Tongue (tissue), 2 donors: Measurements from ENCODE around the gene SVOP. TPM values are rescaled to one million over a fixed set of nuclear protein-coding genes. Genes with fewer than 3 reads are reported as not detected.
"Not testable (repeated sequence)": the region's sequence is repeated elsewhere in the genome, so short reads cannot be mapped to it uniquely, and the experiment has no call there.

Experiments used
- DNase-seq: peaks from one replicate; pipeline ENCODE4 v3.0.0-alpha.2; 2015
- total RNA-seq: library from RNA; depleted of rRNA; stranded (reverse); fragments of >200 nt; gene quantifications from one replicate; pipeline ENCODE4 v1.2.3, GENCODE V29; 2014

Gene SVOP
- total RNA-seq, 1 donor from 2014 or later = 0.31 TPM

GRCh38 chr12:109029411-109029810 is 8.5 kb upstream of the SVOP start:
- DNase-seq = no peak

GRCh38 chr12:109028624-109029023 is 7.8 kb upstream of the SVOP start:
- DNase-seq = not testable (repeated sequence)

- peak; percentile 1 for DNase-seq
Measured at GRCh38 chr12:109027767-109028166, 6.9 kb upstream of the SVOP start.

DNA sequence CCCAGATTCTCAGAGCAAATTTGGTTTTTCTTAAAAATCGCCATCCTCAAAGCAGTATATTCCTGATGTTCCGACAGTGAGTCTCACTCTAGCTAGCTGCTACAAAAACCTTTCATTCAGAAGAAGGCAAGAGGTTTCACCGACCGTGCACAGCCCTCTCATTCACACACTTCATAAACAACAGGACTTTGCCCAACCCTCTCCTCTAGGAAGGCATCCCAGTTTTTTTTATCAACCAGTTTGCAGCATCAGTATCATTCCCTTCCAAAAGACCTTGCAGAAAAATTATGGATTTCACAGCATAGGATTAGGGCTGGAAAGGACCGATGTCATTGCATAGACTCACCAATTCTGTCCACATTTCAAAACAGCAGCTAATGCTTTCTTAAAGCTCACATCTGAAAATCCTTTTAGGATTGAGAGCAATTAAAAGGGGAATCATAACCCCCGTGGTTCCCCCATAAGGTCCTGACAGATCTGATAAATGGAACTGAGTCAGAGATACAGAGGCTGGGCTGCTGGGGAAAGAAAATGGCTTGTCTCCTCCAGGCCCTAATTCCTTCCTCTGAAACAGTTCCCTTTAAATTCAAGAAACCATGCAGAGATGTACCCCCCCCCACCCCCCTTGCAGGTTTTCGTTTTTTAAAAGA is 597 bp downstream of the SVOP start:
- DNase-seq = no peak

GRCh38 chr12:109018296-109018695 is 2.6 kb downstream of the SVOP start:
- DNase-seq = no peak

- DNase-seq = no peak
Measured at GRCh38 chr12:109016978-109017377, 3.9 kb downstream of the SVOP start.

DNA sequence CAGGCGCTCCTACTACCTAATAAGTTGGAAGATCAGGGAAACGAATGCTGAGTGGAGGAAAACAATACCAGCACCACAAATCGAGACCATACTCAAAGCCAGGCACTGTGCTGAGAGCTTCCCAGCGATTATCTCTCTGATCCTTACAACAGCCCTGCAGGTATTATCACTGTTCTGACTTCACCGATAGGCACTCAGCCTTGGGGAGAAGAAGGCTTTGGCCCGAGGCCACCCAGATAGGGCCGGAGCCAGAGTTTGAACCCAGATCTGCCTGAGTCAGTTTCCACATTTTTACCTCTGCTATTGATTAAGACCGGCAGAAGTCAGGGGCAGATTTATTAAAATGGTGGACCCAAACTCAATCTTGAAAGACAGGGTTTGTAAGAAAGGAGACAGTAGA is 4.9 kb downstream of the SVOP start:
- no peak for DNase-seq

GRCh38 chr12:109014984-109015765 is 5.7 kb downstream of the SVOP start:
- no peak for DNase-seq

GRCh38 chr12:109010259-109010658 is 10.6 kb downstream of the SVOP start:
- no peak for DNase-seq

DNA sequence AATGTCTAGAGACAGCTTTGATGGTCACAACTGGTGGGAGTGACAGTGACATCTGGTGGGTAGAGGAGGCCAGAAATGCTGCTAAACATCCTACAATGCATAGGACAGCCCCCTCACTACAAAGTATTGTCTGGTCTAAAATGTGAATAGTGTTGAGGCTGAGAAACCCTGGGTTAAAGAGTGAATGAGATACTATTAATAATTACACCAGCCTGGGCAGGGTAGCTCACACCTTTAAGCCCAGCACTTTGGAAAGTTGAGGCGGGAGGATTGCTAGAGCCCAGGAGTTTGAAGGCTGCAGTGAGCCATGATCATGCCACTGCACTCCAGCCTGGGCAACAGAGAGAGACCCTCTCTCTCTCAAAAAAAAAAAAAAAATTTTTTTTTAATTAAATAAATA is 11.1 kb downstream of the SVOP start:
- no peak for DNase-seq

GRCh38 chr12:109004017-109004416 is 16.9 kb downstream of the SVOP start:
- no peak for DNase-seq

DNA sequence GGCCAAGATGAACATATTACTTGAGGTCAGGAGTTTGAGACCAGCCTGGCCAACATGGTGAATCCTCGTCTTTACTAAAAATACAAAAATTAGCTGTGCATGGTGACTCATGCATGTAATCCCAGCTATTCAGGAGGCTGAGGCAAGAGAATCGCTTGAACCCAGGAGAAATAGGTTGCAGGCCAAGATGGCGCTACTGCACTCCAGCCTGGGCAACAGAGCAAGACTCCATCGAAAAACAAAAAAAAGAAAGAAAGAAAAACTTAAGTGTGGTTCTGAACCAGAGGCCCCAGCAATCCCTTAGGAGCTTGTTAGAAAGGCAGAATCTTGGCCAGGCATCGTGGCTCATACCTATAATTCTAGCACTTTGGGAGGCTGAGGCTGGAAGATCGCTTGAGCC is 24.5 kb downstream of the SVOP start:
- DNase-seq = no peak

DNA sequence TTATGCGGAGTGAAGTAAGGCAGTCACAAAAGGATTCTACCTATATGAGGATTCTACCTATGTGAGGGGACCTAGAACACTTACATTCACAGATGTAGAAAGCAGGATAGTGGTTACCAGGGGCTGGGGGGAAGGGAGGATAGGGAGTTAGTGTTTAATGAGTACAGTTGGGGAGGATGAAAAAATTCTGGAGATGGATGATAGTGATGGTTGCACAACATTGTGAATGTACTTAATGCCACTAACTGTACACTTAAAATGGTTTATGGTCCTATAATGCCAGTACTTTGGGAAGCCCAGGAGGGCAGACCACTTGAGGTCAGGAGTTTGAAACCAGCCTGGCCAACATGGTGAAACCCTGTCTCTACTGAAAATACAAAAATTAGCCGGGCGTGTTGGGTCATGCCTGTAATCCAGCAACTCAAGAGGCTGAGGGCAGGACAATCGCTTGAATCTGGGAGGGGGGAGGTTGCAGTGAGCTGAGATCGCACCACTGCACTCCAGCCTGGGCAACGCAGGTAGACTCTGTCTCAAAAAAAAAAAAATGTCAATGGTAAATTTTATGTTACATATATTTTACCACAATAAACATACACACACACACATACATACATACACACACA is 25.4 kb downstream of the SVOP start:
- DNase-seq = no peak

GRCh38 chr12:108990103-108990502 is 30.8 kb downstream of the SVOP start:
- not testable (repeated sequence) for DNase-seq

- no peak for DNase-seq
Measured at GRCh38 chr12:108989376-108989775, 31.5 kb downstream of the SVOP start.

- no peak for DNase-seq
Measured at GRCh38 chr12:108985750-108986149, 35.1 kb downstream of the SVOP start.

DNA sequence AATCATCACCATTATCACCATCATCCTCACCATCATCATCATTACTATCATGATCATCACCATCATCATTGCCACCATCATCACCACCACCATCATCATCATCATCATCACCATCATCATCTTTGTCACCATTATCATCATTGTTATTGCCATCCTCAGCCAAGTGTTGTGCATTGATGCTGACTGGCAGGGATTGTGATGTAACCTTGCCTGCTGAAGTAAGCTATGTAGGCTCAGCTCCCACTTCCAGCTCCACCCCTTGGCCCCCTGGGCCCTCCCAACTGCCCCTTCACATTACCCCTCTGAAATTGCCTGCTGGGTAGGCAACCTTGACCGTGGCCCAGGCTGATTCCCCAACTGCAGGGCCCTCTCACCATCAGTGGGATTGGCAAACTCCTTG is 37.6 kb downstream of the SVOP start:
- no peak for DNase-seq

- no peak for DNase-seq
Measured at GRCh38 chr12:108982621-108983219, 38.1 kb downstream of the SVOP start.

DNA sequence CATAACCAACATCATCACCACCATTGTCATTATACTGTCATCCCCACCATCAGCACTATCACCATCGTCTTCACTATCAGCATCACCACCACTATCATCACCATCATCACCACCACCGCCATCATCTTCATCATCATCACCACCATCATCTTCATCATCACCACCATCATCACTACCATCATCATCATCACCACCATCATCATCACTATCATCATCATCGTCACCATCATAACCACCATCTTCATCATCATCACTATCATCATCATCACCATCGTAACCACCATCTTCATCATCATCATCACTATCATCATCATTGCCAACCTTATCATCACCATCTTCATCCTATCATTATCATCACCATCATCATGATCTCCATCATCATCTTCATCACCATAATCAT is 39.0 kb downstream of the SVOP start:
- DNase-seq = no peak

DNA sequence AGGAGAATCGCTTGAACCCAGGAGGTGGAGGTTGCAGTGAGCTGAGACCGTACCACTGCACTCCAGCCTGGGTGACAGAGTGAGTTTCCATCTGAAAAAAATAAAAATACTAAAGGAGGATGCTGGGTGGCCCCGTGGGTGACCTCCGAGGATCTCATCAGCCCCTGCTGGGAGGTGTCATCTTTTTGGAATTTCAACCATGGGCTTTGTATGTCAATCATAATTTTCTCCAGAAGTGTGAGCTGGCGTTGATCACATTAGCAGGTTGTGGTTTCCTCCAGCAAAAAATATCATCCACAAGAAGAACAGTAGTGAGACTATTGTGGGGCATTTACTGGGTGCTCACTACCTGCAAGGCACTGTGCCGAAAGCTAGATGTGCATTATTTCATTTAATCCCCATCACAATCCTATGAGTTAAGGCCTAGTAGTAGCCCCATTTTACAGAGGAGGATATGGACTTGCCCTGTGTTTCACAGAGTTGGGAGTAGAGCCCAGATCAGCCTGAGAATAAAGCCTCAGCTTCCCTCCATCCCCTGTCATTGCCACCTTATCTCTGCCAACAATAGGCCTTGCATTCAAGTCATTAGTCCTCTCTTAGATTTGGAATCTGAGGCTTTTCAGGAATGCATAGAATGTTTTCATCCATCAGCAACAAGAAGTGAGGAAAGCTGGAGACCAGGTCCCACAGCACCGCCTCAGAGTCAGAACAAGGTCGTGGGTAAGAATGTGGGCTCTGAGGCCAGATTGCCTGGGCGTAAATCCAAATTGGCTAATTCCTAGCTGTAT is 39.8 kb downstream of the SVOP start:
- DNase-seq = no peak

GRCh38 chr12:108977360-108977759 is 43.5 kb downstream of the SVOP start:
- DNase-seq = no peak

GRCh38 chr12:108975024-108975593 is 45.8 kb downstream of the SVOP start:
- no peak for DNase-seq
